SHP77 (cell line): ENCODE measurements around the gene TMEM167A.

Source experiments
- DNase-seq, 2 experiments: peaks; one replicate each; lab custom pipeline; 2025; lab: John Stamatoyannopoulos, UW

Gene TMEM167A

DNA sequence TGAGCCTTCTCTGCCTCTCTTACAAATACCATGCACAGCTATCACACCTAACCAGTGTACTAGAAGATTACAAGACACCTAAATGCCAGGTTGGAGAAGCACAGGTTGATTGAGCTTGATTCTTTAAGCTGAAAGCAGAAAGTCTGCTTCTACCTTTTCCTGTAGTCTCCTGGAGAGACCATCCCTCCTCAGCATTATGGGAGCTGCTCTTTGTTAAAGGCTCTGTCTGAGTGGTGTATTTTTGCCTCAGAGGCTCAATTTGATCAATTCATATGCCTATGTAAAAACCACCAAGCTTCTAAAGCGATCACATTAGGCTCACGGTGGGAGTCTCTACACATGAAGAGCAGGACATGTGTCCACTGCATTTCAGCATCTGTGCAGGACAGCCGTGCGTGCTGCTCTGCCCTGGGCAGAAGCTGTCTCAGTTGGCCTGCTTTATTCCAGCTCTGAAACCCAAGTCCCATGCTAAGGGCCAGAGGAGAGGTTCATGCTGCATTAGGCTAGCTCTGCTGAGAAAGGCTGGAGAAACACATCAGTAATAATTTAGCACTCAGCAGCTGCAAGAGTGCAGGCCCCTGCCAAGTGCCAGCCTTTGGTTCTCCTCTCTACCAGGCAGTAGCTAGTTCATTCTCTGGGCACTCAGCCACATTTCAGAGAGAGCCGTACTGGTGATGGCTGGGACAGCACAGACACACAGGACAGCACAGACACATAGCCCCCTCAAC lies 41.7 kb downstream of the TMEM167A start:
- peak; percentile 73 to 82 for DNase-seq

- no peak for DNase-seq
Measured at GRCh38 chr5:83034528-83035207, 42.5 kb downstream of the TMEM167A start.

GRCh38 chr5:83034036-83034435 lies 43.2 kb downstream of the TMEM167A start:
- peak in 1 of 2 experiments; percentile 32 for DNase-seq

GRCh38 chr5:83031381-83031780 lies 45.8 kb downstream of the TMEM167A start:
- no peak for DNase-seq

- DNase-seq: no peak
Measured at GRCh38 chr5:83029912-83030311, 47.3 kb downstream of the TMEM167A start.

DNA sequence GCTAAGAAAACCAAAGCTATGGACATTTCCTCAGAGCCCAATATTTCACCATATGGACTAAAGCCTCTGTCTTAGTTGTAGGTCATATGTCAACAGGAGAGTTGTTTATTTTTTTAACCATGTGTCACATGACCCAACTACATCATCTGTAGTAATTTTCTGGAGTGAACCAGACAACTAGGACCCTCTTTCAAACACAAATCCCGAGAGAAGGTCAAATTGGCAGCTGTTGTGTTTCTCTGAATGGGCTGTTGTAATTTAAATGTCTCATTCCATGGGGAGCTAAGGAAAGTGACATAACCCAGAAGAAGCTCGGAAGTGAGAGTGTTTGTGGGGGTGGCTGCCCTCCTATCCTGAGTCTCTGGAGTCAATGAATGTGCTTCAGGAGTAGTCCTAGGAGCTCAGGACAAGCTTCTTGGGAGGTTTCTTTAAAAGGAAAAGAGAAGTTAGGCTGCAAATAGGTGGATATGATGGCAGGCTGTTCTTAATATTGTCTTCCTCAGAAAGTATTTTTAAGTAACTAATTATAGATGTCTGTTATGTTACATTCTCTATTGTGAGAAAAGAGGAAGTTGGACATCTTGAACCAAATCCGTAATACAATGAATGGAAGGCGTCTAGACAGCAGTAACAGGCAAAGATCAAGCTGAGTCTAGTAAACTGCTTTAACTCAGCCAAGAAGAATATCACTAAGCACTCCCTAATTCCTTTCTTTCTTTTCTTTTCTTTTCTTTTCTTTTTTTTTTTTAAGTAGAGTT lies 50.1 kb downstream of the TMEM167A start:
- DNase-seq: no peak

DNA sequence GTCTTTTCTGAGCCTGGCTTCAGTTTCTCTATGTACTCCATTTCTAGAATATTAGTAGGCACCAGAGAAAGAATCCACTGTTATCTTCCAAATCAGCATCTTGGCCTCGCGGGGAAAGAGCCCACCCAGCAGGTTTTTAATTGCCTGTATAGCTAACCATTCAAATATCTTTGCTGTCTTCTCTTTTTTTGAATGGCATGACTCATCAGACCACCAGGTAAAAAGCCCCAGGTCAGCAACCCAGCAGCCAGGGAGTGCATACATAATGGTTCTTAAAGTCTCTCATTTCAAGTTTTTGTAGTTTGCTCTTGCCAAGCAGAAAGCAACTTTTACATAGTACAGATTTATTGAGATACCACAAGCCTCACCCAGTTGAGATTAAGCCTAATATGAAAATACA lies 50.7 kb downstream of the TMEM167A start:
- DNase-seq: no peak

DNA sequence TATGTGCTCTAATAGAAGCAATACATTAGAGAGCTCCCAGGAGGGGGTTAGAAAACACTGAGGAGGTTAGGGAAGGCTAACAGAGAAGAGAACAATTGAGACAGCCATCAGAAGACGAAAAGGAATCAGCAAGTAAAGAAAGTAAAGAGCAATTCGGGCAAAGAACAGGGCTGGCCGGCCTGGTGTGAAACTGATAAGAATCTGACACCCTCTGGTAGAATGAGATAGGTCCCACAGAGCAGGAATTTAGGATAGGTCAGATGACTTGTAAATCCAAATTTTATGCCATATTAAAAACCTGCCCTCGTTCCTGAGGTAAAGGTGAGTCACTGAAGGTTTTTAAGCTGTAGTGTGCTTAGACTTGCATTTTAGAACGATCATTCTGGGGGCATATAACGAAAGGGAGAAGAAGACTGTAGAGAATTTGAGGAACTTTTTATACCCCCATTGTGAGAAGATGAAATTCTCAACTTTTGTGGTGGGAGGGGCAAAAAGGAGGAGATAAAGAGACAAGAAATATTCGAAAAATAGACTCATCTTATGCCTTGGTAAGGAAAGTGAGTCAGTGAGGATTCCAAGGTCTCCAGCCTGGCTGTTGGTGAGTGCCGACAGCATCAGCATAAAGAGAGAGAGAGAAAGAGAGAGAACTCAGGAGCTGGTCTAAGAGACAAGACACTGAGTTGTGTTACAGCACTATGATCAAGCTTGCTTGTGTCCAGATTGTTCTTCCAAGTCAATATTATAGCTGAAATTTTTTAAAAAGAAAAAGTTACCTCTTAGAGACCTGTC lies 51.3 kb downstream of the TMEM167A start:
- DNase-seq: no peak

GRCh38 chr5:83022334-83022733 lies 54.9 kb downstream of the TMEM167A start:
- DNase-seq: no peak

GRCh38 chr5:83015676-83016075 lies 61.5 kb downstream of the TMEM167A start:
- DNase-seq: no peak

GRCh38 chr5:83011985-83012384 lies 65.2 kb downstream of the TMEM167A start:
- no peak for DNase-seq

DNA sequence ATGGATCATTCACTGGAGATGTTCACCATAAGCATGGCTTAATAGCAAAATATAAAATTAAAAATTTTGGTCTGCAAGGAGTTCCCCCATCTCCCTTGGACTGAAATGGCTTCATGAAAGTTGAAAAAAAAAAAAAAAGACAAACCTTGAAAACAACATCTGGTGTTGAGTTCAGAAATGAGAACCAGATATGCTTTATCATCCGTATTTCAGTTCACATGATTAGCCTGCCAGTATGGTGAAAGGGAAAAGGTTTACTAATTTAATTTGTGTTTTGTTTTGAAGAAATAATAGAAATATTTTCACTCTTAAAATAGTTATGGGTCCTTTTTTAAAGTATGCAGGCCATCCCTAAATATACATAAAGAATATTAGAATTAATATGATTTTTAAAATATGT lies 67.8 kb downstream of the TMEM167A start:
- DNase-seq: no peak

- no peak for DNase-seq
Measured at GRCh38 chr5:83007755-83008154, 69.4 kb downstream of the TMEM167A start.

- no peak for DNase-seq
Measured at GRCh38 chr5:83006683-83007283, 70.4 kb downstream of the TMEM167A start.

DNA sequence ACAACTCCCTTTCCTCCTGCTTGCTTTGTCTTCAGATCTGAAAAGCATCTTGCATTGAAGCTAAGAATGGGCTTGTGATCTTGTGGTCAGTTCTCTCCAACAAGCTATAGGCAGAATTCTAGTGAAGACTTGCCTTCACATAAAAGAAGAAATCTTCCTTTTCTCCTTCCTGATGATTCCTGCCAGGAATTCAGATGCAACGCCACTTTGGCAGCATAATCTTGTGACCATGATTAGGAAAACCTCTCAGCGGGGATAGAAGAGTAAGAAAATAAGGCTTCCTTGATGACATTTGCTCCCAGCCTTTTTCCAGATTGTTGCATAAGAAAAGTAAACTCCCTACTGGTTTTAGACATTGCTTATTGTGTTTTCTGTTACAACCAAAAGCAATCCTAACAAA lies 73.4 kb downstream of the TMEM167A start:
- no peak for DNase-seq
